K562 treated with DMSO at 1 percent for 4 hours (cell line): Measurements from ENCODE around the gene GALK2. TPM values are rescaled to one million over a fixed set of nuclear protein-coding genes. Genes with fewer than 3 reads are reported as not detected.

ENCODE experiments used
- total RNA-seq: library from RNA; unstranded; fragments of 300-600 nt; gene quantifications from 2 replicates; pipeline ENCODE4 v1.2.3, GENCODE V29; 2022; ENCODE audit not compliant: insufficient read depth

GALK2 gene
- total RNA-seq: 22.4 and 22.8 TPM in 2 replicates

DNA sequence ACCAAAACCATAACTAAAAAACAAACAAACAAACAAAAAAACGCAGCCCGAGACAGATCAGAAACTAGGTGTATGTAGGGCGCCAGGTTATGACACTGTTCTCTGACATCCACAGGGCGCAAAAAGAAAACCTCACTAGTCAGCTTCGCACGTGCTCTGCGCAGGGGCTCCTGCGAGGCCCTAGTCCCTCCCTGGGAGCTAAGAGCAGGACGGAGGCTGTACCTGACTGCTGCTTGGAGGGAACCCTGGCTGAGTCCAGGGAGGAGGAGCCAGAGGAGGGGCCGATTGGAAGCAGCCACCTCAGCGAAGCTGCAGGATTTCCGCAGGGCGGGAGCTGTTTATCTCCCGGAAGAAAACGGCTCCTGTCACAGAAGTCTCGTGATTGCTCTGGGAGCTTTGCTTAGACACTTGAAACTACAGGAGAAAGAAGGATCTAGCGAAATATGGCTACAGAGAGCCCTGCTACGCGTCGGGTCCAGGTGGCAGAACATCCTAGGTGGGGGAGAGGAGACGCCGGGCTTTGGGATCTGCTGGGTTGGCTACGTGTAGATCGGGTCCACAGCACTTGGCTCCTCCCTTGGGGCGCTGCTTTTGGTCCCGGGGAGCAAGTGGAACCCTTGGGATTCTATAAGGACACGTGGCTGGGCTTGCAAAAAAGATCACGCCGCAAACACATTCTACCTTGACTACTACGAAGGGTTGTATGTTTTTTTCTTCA, at the start of gene GALK2:
TSS of gene GALK2 (plus strand) at position 368 of the 718 bp plus-strand sequence. CDS start at position 444, 76 bp downstream.

DNA sequence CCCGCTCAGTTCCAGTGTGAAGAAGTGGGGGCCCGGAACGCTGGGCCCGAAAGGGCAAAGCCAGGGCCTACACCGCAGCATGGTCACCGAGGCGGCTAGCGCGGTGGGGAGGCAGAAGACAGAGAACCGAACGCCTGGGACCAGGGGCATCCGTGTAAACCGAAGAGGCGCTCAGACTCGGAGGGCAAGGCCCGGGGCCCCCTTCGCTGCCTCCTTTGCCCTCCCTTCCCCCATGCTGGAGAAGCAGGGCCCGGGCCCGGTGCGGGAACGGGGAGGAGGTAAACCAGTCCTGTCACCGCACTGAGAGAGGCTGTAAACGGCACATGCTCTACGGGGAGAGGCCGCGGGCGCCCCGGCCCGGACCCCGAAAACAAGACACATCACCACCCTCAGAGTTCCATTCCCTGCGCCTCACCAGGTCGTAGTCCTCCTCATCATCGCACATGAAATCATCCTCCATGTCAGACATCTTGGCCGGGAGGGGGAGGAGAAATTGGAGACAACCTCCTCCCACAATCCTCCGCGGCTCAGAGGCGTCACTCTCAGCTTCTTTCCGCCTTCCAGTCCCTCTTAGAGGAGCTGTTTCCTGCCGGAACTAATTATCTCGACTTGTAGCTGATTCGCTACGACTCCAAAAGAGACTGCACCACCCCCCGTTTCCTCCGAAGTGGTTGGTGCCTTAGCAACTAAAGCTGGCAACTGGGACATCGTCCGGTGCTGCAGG, 14.8 kb upstream of the GALK2 start, which contains the start of gene COPS2:
TSS of gene COPS2 (minus strand) at position 490 of the 724 bp plus-strand sequence. CDS start at position 469, 21 bp downstream.

Other genes starting within 250 kb of the GALK2 start
- gene SHC4, start 206.3 kb upstream of the GALK2 start, total RNA-seq: 1.3 TPM in 1 of 2 replicates, not detected in the other
- gene SECISBP2L, start 123.8 kb upstream of the GALK2 start, total RNA-seq: 6.3 and 6.6 TPM in 2 replicates
- gene COPS2, start 14.6 kb upstream of the GALK2 start, total RNA-seq: 40.2 and 52.4 TPM in 2 replicates